ENCODE results near the gene LMX1B.

LMX1B gene

GRCh38 chr9:126692041-126692758, 78.5 kb downstream of the LMX1B start:
- no peaks in the 10 kb centered on the region for H3K36me3 ChIP-seq (ENCODE audit: control insufficient read depth in 2 of 2, insufficient read depth in 2 of 2, low read length in 2 of 2)
- H3K4me3 ChIP-seq (ENCODE audit: low read length in 2 of 2): no peak overlapping the region
- no peaks in the 10 kb centered on the region for H3K4me1 ChIP-seq (ENCODE audit: control insufficient read depth, insufficient read depth, low read length)
- no peak overlapping the region for H3K9ac ChIP-seq (ENCODE audit: low read length in 2 of 2)
- H3K27me3 ChIP-seq (ENCODE audit: control insufficient read depth in 1 of 2, insufficient read depth in 2 of 2, low read length in 2 of 2): peaks cover 28 to 34% of the 10 kb centered on the region in 2 donors
- H3K27ac ChIP-seq (ENCODE audit: low read length): no peak overlapping the region
- no peaks in the 10 kb centered on the region for H3K9me3 ChIP-seq (ENCODE audit: control insufficient read depth in 2 of 2, low read length in 2 of 2)

GRCh38 chr9:126692759-126693427, 79.2 kb downstream of the LMX1B start:
- Histone ChIP-seq H3K9me3 (ENCODE audit: control insufficient read depth in 2 of 2, low read length in 2 of 2) (no peaks in the 10 kb centered on the region), H3K4me1 (ENCODE audit: control insufficient read depth, insufficient read depth, low read length) (no peaks in the 10 kb centered on the region), H3K27ac (ENCODE audit: low read length) (no peak overlapping the region), H3K27me3 (ENCODE audit: control insufficient read depth in 1 of 2, insufficient read depth in 2 of 2, low read length in 2 of 2) (peaks cover 23 to 28% of the 10 kb centered on the region in 2 donors), H3K4me3 (ENCODE audit: low read length in 2 of 2) (no peak overlapping the region), H3K9ac (ENCODE audit: low read length in 2 of 2) (no peak overlapping the region), H3K36me3 (ENCODE audit: control insufficient read depth in 2 of 2, insufficient read depth in 2 of 2, low read length in 2 of 2) (no peaks in the 10 kb centered on the region)

GRCh38 chr9:126693428-126693944, 79.8 kb downstream of the LMX1B start:
- Histone ChIP-seq H3K27me3 (ENCODE audit: control insufficient read depth in 1 of 2, insufficient read depth in 2 of 2, low read length in 2 of 2) (peaks cover 19 to 26% of the 10 kb centered on the region in 2 donors), H3K4me1 (ENCODE audit: control insufficient read depth, insufficient read depth, low read length) (no peaks in the 10 kb centered on the region), H3K9ac (ENCODE audit: low read length in 2 of 2) (no peak overlapping the region), H3K4me3 (ENCODE audit: low read length in 2 of 2) (no peak overlapping the region), H3K27ac (ENCODE audit: low read length) (no peak overlapping the region), H3K36me3 (ENCODE audit: control insufficient read depth in 2 of 2, insufficient read depth in 2 of 2, low read length in 2 of 2) (no peaks in the 10 kb centered on the region), H3K9me3 (ENCODE audit: control insufficient read depth in 2 of 2, low read length in 2 of 2) (no peaks in the 10 kb centered on the region)

- Histone ChIP-seq H3K36me3 (ENCODE audit: control insufficient read depth in 2 of 2, insufficient read depth in 2 of 2, low read length in 2 of 2) (no peaks in the 10 kb centered on the region), H3K4me1 (ENCODE audit: control insufficient read depth, insufficient read depth, low read length) (no peaks in the 10 kb centered on the region), H3K27ac (ENCODE audit: low read length) (no peak overlapping the region), H3K9ac (ENCODE audit: low read length in 2 of 2) (no peak overlapping the region), H3K9me3 (ENCODE audit: control insufficient read depth in 2 of 2, low read length in 2 of 2) (no peaks in the 10 kb centered on the region), H3K4me3 (ENCODE audit: low read length in 2 of 2) (no peak overlapping the region), H3K27me3 (ENCODE audit: control insufficient read depth in 1 of 2, insufficient read depth in 2 of 2, low read length in 2 of 2) (peaks cover 12 to 17% of the 10 kb centered on the region in 2 donors)
These were observed 80.7 kb downstream of the LMX1B start for GRCh38 chr9:126694206-126695081.

GRCh38 chr9:126695186-126695585, 81.5 kb downstream of the LMX1B start:
- Histone ChIP-seq H3K36me3 (ENCODE audit: control insufficient read depth in 2 of 2, insufficient read depth in 2 of 2, low read length in 2 of 2) (no peaks in the 10 kb centered on the region), H3K27me3 (ENCODE audit: control insufficient read depth in 1 of 2, insufficient read depth in 2 of 2, low read length in 2 of 2) (peaks cover 5 to 13% of the 10 kb centered on the region in 2 donors), H3K27ac (ENCODE audit: low read length) (no peak overlapping the region), H3K4me1 (ENCODE audit: control insufficient read depth, insufficient read depth, low read length) (no peaks in the 10 kb centered on the region), H3K9ac (ENCODE audit: low read length in 2 of 2) (no peak overlapping the region), H3K9me3 (ENCODE audit: control insufficient read depth in 2 of 2, low read length in 2 of 2) (no peaks in the 10 kb centered on the region), H3K4me3 (ENCODE audit: low read length in 2 of 2) (no peak overlapping the region)

- Histone ChIP-seq H3K27me3 (ENCODE audit: control insufficient read depth in 1 of 2, insufficient read depth in 2 of 2, low read length in 2 of 2) (peaks cover 2 to 9% of the 10 kb centered on the region in 2 donors), H3K36me3 (ENCODE audit: control insufficient read depth in 2 of 2, insufficient read depth in 2 of 2, low read length in 2 of 2) (no peaks in the 10 kb centered on the region), H3K9me3 (ENCODE audit: control insufficient read depth in 2 of 2, low read length in 2 of 2) (no peaks in the 10 kb centered on the region), H3K4me1 (ENCODE audit: control insufficient read depth, insufficient read depth, low read length) (no peaks in the 10 kb centered on the region), H3K27ac (ENCODE audit: low read length) (no peak overlapping the region), H3K4me3 (ENCODE audit: low read length in 2 of 2) (no peak overlapping the region), H3K9ac (ENCODE audit: low read length in 2 of 2) (no peak overlapping the region)
These were observed 82.1 kb downstream of the LMX1B start for GRCh38 chr9:126695701-126696400.

- Histone ChIP-seq H3K27me3 (ENCODE audit: control insufficient read depth in 1 of 2, insufficient read depth in 2 of 2, low read length in 2 of 2) (peaks cover 3 to 10% of the 10 kb centered on the region in 2 donors), H3K4me3 (ENCODE audit: low read length in 2 of 2) (no peak overlapping the region), H3K27ac (ENCODE audit: low read length) (no peak overlapping the region), H3K9me3 (ENCODE audit: control insufficient read depth in 2 of 2, low read length in 2 of 2) (no peaks in the 10 kb centered on the region), H3K9ac (ENCODE audit: low read length in 2 of 2) (no peak overlapping the region), H3K36me3 (ENCODE audit: control insufficient read depth in 2 of 2, insufficient read depth in 2 of 2, low read length in 2 of 2) (no peaks in the 10 kb centered on the region), H3K4me1 (ENCODE audit: control insufficient read depth, insufficient read depth, low read length) (no peaks in the 10 kb centered on the region)
These were observed 82.8 kb downstream of the LMX1B start for GRCh38 chr9:126696401-126697145.

GRCh38 chr9:126697330-126697729, 83.6 kb downstream of the LMX1B start:
- Histone ChIP-seq H3K9me3 (ENCODE audit: control insufficient read depth in 2 of 2, low read length in 2 of 2) (no peaks in the 10 kb centered on the region), H3K27ac (ENCODE audit: low read length) (no peak overlapping the region), H3K4me1 (ENCODE audit: control insufficient read depth, insufficient read depth, low read length) (no peaks in the 10 kb centered on the region), H3K27me3 (ENCODE audit: control insufficient read depth in 1 of 2, insufficient read depth in 2 of 2, low read length in 2 of 2) (peaks cover 9 to 18% of the 10 kb centered on the region in 2 donors), H3K36me3 (ENCODE audit: control insufficient read depth in 2 of 2, insufficient read depth in 2 of 2, low read length in 2 of 2) (no peaks in the 10 kb centered on the region), H3K9ac (ENCODE audit: low read length in 2 of 2) (no peak overlapping the region), H3K4me3 (ENCODE audit: low read length in 2 of 2) (no peak overlapping the region)

- Histone ChIP-seq H3K36me3 (ENCODE audit: control insufficient read depth in 2 of 2, insufficient read depth in 2 of 2, low read length in 2 of 2) (no peaks in the 10 kb centered on the region), H3K9me3 (ENCODE audit: control insufficient read depth in 2 of 2, low read length in 2 of 2) (no peaks in the 10 kb centered on the region), H3K27ac (ENCODE audit: low read length) (no peak overlapping the region), H3K27me3 (ENCODE audit: control insufficient read depth in 1 of 2, insufficient read depth in 2 of 2, low read length in 2 of 2) (peaks cover 18 to 24% of the 10 kb centered on the region in 2 donors), H3K9ac (ENCODE audit: low read length in 2 of 2) (no peak overlapping the region), H3K4me1 (ENCODE audit: control insufficient read depth, insufficient read depth, low read length) (no peaks in the 10 kb centered on the region), H3K4me3 (ENCODE audit: low read length in 2 of 2) (no peak overlapping the region)
These were observed 84.5 kb downstream of the LMX1B start for GRCh38 chr9:126698251-126698650.
